HEK293 (cell line): Measurements from ENCODE around the gene C6orf47.

Experiments
- CTCF ChIA-PET: fragments of 350-600 bp; formaldehyde crosslinking; extraction: SDS; loops from one replicate; lab custom pipeline; 2021; ENCODE audit warnings: antibody characterized with exemption; lab: Yijun Ruan, JAX
- POLR2A ChIA-PET: fragments of 300-600 bp; formaldehyde crosslinking; extraction: SDS; loops from one replicate; lab custom pipeline; 2020; ENCODE audit warnings: antibody characterized with exemption, inconsistent platforms; lab: Yijun Ruan, JAX
- H3K27ac ChIP-seq: fragments of 200-500 bp; sonication (Bioruptor generic); 2 replicates; pipeline ENCODE4 v1.5.1; 2014; ENCODE audit warnings: low read depth, low read length, control low read depth, inconsistent platforms; ENCODE audit errors: extremely low read depth
- H3K36me3 ChIP-seq, 2 experiments: fragments of 200-500 bp in 1 of 2; sonication (Bioruptor generic) in 1 of 2; 1 replicate in 1 of 2; 2 replicates in 1 of 2; pipeline ENCODE4 v1.5.1; 2014 to 2017; ENCODE audit warnings: inconsistent platforms in 2 of 2, low read length in 2 of 2; ENCODE audit not compliant: control insufficient read depth in 2 of 2, insufficient read depth in 1 of 2
- H3K4me1 ChIP-seq: fragments of 200-500 bp; sonication (Bioruptor generic); 2 replicates; pipeline ENCODE4 v1.5.1; 2014; ENCODE audit warnings: mild to moderate bottlenecking, low read length, inconsistent platforms; ENCODE audit not compliant: control insufficient read depth, insufficient read depth
- H3K4me3 ChIP-seq: 2 replicates; pipeline ENCODE4 v1.5.1; 2011; ENCODE audit warnings: low read depth, mild to moderate bottlenecking, control low read depth, low read length, moderate library complexity
- H3K9me3 ChIP-seq: fragments of 200-500 bp; sonication (Bioruptor generic); 2 replicates; pipeline ENCODE4 v1.5.1; 2014; ENCODE audit warnings: low read depth, low read length, inconsistent platforms; ENCODE audit not compliant: control insufficient read depth, insufficient read depth
- AEBP2 ChIP-seq: fragments of 450-650 bp; formaldehyde crosslinking; IDR thresholded peaks from 2 replicates; pipeline ENCODE4 v1.5.1; 2016; ENCODE audit warnings: missing biosample characterization, missing genetic modification characterization, borderline replicate concordance
- GLIS2 ChIP-seq: fragments of 450-650 bp; formaldehyde crosslinking; IDR thresholded peaks from 2 replicates; pipeline ENCODE4 v1.5.1; 2016; ENCODE audit warnings: missing biosample characterization, missing genetic modification characterization
- HIC1 ChIP-seq: fragments of 450-650 bp; formaldehyde crosslinking; IDR thresholded peaks from 2 replicates; pipeline ENCODE4 v1.5.1; 2016; ENCODE audit warnings: missing biosample characterization, missing genetic modification characterization
- HOXD13 ChIP-seq: sonication (generic); formaldehyde crosslinking; IDR thresholded peaks from 2 replicates; pipeline ENCODE4 v1.8.0; 2022; ENCODE audit warnings: missing genetic modification reagents, borderline replicate concordance
- IKZF3 ChIP-seq: fragments of 450-650 bp; IDR thresholded peaks from 2 replicates; pipeline ENCODE4 v1.5.0; 2018; ENCODE audit warnings: missing biosample characterization, mild to moderate bottlenecking, missing genetic modification characterization, moderate library complexity
- PRDM4 ChIP-seq: fragments of 450-650 bp; formaldehyde crosslinking; IDR thresholded peaks from 2 replicates; pipeline ENCODE4 v1.5.1; 2017; ENCODE audit warnings: missing biosample characterization, missing genetic modification characterization
- TRIM28 ChIP-seq: IDR thresholded peaks from 2 replicates; pipeline ENCODE4 v1.6.1; 2011; ENCODE audit warnings: low read length, control low read depth, borderline replicate concordance
- ZBTB48 ChIP-seq: fragments of 450-650 bp; formaldehyde crosslinking; IDR thresholded peaks from 2 replicates; pipeline ENCODE4 v1.5.1; 2016; ENCODE audit warnings: missing biosample characterization, missing genetic modification characterization
- ZNF114 ChIP-seq: fragments of 450-650 bp; formaldehyde crosslinking; IDR thresholded peaks from 2 replicates; pipeline ENCODE4 v1.5.0; 2017; ENCODE audit warnings: missing biosample characterization, missing genetic modification characterization
- ZNF223 ChIP-seq: fragments of 450-650 bp; formaldehyde crosslinking; IDR thresholded peaks from 2 replicates; pipeline ENCODE4 v1.5.1; 2016; ENCODE audit warnings: missing biosample characterization, missing genetic modification characterization
- ZNF335 ChIP-seq: fragments of 450-650 bp; formaldehyde crosslinking; conservative IDR thresholded peaks from 2 replicates; pipeline ENCODE4 v1.5.1; 2016; ENCODE audit warnings: missing biosample characterization, missing genetic modification characterization
- ZNF600 ChIP-seq: fragments of 450-650 bp; formaldehyde crosslinking; IDR thresholded peaks from 2 replicates; pipeline ENCODE4 v1.5.1; 2016; ENCODE audit warnings: missing biosample characterization, missing genetic modification characterization
- ZSCAN4 ChIP-seq: fragments of 450-650 bp; formaldehyde crosslinking; IDR thresholded peaks from 2 replicates; pipeline ENCODE4 v1.5.1; 2017; ENCODE audit warnings: missing biosample characterization, missing genetic modification characterization

The C6orf47 gene

GRCh38 chr6:31633447-31633846, 27.1 kb downstream of the C6orf47 start:
- ChIA-PET POLR2A (interaction anchor here (0.9 to 11.0 kb wide), 4 partner anchors 7 to 182 kb away, joined by 3 to 123 read pairs (median 40); partner anchors contain the start of genes BAG6, HSPA1A and HSPA1L), CTCF (interaction anchor here (1.2 kb wide), 1 partner anchor 11 kb away, joined by 3 read pairs; no protein-coding TSS in a partner anchor)
- Histone ChIP-seq H3K4me3 (no peak overlapping the region), H3K36me3 (peaks cover 55 to 97% of the 10 kb centered on the region in 2 experiments), H3K27ac (no peak overlapping the region; the same call in 1 of the 2 replicates), H3K9me3 (no peaks in the 10 kb centered on the region), H3K4me1 (no peaks in the 10 kb centered on the region)
- TF ChIP-seq ZBTB48 (tag by site-specific recombination) (peak; percentile 43; the same call in 1 of the 2 replicates), AEBP2 (tag by site-specific recombination) (no peak)

- H3K9me3 ChIP-seq, result no peaks in the 10 kb centered on the region
- ChIA-PET CTCF (no interaction called here), POLR2A (interaction anchor here (1.0 to 11.0 kb wide), 3 partner anchors 6 to 183 kb away, joined by 3 to 123 read pairs (median 76); partner anchors contain the start of genes BAG6, HSPA1A and HSPA1L)
- peaks cover 62 to 100% of the 10 kb centered on the region in 2 experiments for H3K36me3 ChIP-seq
- no peak overlapping the region for H3K4me3 ChIP-seq
- H3K4me1 ChIP-seq, result no peaks in the 10 kb centered on the region
- peak overlapping the region; percentile 21; the same call in 1 of the 2 replicates for H3K27ac ChIP-seq
- TF ChIP-seq ZNF600 (tag by site-specific recombination) (peak; percentile 44), TRIM28 (no peak), HOXD13 (CRISPR knock-in tag) (0 out of 2 replicates have a peak, but pooled peaks have one; percentile 12), ZNF223 (tag by site-specific recombination) (no peak), HIC1 (tag by site-specific recombination) (0 out of 2 replicates have a peak, but pooled peaks have one; percentile 18), IKZF3 (tag by site-specific recombination) (0 out of 2 replicates have a peak, but pooled peaks have one; percentile 30), ZNF335 (tag by site-specific recombination) (no peak), ZNF114 (no peak), ZSCAN4 (tag by site-specific recombination) (no peak)
Measured at GRCh38 chr6:31632279-31632946, 28.2 kb downstream of the C6orf47 start.

- POLR2A ChIA-PET, result interaction anchor here (0.7 to 11.0 kb wide), 3 partner anchors 6 to 85 kb away, joined by 3 to 123 read pairs (median 4); partner anchors contain the start of genes ATP6V1G2 and GPANK1
- Histone ChIP-seq H3K4me3 (no peak overlapping the region), H3K27ac (0 out of 2 replicates have a peak overlapping the region, but pooled peaks have one; percentile 21), H3K4me1 (no peaks in the 10 kb centered on the region), H3K9me3 (no peaks in the 10 kb centered on the region), H3K36me3 (peaks cover 66 to 100% of the 10 kb centered on the region in 2 experiments)
- peak; percentile 83 for TF ChIP-seq PRDM4 (tag by site-specific recombination)
- TF ChIP-seq ZSCAN4 (tag by site-specific recombination), result no peak
- TF ChIP-seq GLIS2 (tag by site-specific recombination), result 0 out of 2 replicates have a peak, but pooled peaks have one; percentile 11
- TF ChIP-seq, all 188 proteins: peak for 2
- CTCF ChIA-PET, result no interaction called here
Measured at GRCh38 chr6:31631681-31632278, 28.8 kb downstream of the C6orf47 start.
